ENCODE measurements around the gene CASP14. TPM values are rescaled to one million over a fixed set of nuclear protein-coding genes. Genes with fewer than 3 reads are reported as not detected.

Gene CASP14
- total RNA-seq, 1 experiment from 2014 or later = not detected

- no peak for ATAC-seq
- TF ChIP-seq, protein P1, sequence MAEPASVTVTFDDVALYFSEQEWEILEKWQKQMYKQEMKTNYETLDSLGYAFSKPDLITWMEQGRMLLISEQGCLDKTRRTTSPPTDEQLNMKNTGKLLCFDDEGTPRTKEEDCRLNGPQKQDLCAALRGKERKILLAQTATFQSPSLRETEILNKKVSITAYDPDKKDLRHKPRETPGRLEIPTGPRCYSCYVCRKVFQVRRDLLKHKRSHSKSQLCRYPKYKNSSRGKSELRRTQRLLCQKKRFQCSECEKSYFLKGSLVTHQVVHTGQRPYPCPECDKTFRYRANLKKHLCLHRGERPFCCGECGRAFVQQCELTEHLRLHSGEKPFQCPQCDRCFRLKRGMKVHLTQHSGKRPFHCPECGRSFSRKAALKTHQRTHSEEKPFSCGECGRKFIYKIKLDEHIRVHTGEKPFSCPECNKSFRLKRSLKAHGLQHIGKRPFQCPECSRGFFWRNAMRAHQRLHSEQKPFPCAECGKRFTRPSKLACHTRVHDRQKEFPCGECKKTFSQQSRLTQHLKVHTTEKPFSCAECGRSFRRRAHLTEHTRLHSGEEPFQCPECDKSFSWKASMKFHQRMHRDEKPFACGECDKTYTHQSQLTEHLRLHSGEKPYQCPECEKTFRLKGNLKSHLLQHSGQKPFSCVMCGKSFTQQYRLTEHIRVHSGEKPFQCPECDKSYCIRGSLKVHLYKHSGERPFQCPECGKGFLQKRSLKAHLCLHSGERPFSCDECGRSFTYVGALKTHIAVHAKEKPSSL (CRISPR knock-in tag; conservative IDR thresholded peaks at IDR 0.05) = no peak
- TF ChIP-seq, protein P2, sequence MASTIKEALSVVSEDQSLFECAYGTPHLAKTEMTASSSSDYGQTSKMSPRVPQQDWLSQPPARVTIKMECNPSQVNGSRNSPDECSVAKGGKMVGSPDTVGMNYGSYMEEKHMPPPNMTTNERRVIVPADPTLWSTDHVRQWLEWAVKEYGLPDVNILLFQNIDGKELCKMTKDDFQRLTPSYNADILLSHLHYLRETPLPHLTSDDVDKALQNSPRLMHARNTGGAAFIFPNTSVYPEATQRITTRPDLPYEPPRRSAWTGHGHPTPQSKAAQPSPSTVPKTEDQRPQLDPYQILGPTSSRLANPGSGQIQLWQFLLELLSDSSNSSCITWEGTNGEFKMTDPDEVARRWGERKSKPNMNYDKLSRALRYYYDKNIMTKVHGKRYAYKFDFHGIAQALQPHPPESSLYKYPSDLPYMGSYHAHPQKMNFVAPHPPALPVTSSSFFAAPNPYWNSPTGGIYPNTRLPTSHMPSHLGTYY (CRISPR knock-in tag; IDR thresholded peaks at IDR 0.05) = no peak
- TF ChIP-seq FOXJ3 (CRISPR knock-in tag; IDR thresholded peaks at IDR 0.05; ENCODE audit: borderline replicate concordance) (no peak), AR (CRISPR knock-in tag; IDR thresholded peaks at IDR 0.05) (no peak), ARID4B (CRISPR knock-in tag; IDR thresholded peaks at IDR 0.05; ENCODE audit: borderline replicate concordance) (no peak), FOXP1 (CRISPR knock-in tag; IDR thresholded peaks at IDR 0.05; ENCODE audit: borderline replicate concordance) (no peak), SMAD3 (CRISPR knock-in tag; IDR thresholded peaks at IDR 0.05; ENCODE audit: borderline replicate concordance) (no peak), RELA (CRISPR knock-in tag; IDR thresholded peaks at IDR 0.05; ENCODE audit: borderline replicate concordance) (no peak), SP1 (CRISPR knock-in tag; conservative IDR thresholded peaks at IDR 0.05) (no peak), NFYB (CRISPR knock-in tag; conservative IDR thresholded peaks at IDR 0.05; ENCODE audit: low read depth) (no peak), ZNF219 (CRISPR knock-in tag; IDR thresholded peaks at IDR 0.05; ENCODE audit: borderline replicate concordance) (no peak), TCF7 (CRISPR knock-in tag; IDR thresholded peaks at IDR 0.05; ENCODE audit: low read depth) (no peak), E2F1 (CRISPR knock-in tag; IDR thresholded peaks at IDR 0.05) (no peak), CREM (CRISPR knock-in tag; IDR thresholded peaks at IDR 0.05) (no peak), ZNF281 (CRISPR knock-in tag; IDR thresholded peaks at IDR 0.05) (no peak), SOX15 (CRISPR knock-in tag; IDR thresholded peaks at IDR 0.05) (no peak)
- Mint-ChIP-seq H3K27ac (no peak overlapping the region), H3K36me3 (no peaks in the 10 kb centered on the region), H3K9me3 (peaks cover 19% of the 10 kb centered on the region), H3K27me3 (ENCODE audit: low read depth) (peaks cover 35% of the 10 kb centered on the region), H3K4me3 (no peak overlapping the region), H3K4me1 (no peaks in the 10 kb centered on the region)
- DNase-seq (ENCODE audit: low spot score) = no peak
- POLR2A ChIA-PET = no interaction called here
- CTCF ChIA-PET = interaction anchor here (1.3 kb wide), 1 partner anchor 183 kb away, joined by 3 read pairs; no protein-coding TSS in a partner anchor
Observed at GRCh38 chr19:15047680-15048079, 1.6 kb upstream of the CASP14 start.
